Measurements from ENCODE around the gene TBX15.

DNA sequence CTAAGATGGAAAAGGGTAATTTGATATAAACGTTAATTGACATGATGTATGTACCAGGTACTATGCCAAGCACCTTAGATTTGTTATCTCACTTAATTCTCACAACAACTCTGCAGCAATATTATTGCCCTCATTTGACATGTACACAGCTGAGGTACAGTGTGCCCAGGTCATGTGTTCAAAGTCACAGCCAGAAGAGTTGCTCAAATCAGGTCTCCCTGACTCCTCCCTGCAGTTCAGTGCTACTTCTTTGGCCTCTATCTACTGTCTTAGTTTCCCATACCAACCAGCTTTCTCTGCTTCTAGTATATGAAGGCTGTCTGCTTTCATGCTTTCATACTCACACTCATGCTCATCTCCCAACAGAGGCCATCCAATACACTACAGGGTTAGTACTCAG lies 15.1 kb downstream of the TBX15 start:
- TF ChIP-seq, protein P1, sequence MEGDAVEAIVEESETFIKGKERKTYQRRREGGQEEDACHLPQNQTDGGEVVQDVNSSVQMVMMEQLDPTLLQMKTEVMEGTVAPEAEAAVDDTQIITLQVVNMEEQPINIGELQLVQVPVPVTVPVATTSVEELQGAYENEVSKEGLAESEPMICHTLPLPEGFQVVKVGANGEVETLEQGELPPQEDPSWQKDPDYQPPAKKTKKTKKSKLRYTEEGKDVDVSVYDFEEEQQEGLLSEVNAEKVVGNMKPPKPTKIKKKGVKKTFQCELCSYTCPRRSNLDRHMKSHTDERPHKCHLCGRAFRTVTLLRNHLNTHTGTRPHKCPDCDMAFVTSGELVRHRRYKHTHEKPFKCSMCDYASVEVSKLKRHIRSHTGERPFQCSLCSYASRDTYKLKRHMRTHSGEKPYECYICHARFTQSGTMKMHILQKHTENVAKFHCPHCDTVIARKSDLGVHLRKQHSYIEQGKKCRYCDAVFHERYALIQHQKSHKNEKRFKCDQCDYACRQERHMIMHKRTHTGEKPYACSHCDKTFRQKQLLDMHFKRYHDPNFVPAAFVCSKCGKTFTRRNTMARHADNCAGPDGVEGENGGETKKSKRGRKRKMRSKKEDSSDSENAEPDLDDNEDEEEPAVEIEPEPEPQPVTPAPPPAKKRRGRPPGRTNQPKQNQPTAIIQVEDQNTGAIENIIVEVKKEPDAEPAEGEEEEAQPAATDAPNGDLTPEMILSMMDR (IDR thresholded peaks at IDR 0.05), result no peak
- TF ChIP-seq POLR2A (IDR thresholded peaks at IDR 0.05), result no peak
